ENCODE data around the gene CRIP3. TPM values are rescaled to one million over a fixed set of nuclear protein-coding genes. Genes with fewer than 3 reads are reported as not detected.
A peak's percentile ranks its signal among the peaks of the same experiment; 100 is the strongest.

Gene CRIP3
- total RNA-seq, 3 donors from 2014 or later (not counting 1 experiment from before 2014, with no cell fraction given), result 3.6 to 5.3 (median 4.3) TPM

DNA sequence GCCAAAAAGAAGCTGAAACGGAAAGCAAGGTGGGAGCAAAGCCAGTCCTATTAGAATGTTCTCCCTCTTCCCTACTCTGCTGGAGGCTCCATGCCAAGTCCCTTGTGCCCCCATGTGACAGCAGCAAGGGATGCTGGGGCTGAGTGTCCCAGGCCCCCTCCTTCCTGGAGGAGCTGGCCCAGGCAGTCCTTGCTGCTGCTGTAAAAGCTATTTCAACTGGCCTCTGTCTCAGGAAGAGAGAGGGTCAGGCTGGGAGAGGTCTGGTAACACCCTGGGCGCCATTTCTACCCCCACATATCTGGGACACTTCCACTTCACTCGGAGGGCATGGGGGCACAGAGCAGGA, 40.3 kb downstream of the CRIP3 start:
- H3K4me1 Mint-ChIP-seq, result peaks cover 6 to 16% of the 10 kb centered on the region in 2 donors
- H3K36me3 Mint-ChIP-seq, result no peaks in the 10 kb centered on the region
- no peak overlapping the region for H3K27ac Mint-ChIP-seq
- Histone ChIP-seq H3K4me3 (ENCODE audit: low read length) (no peak overlapping the region), H3K36me3 (ENCODE audit: control insufficient read depth, insufficient read depth, low read length) (no peaks in the 10 kb centered on the region), H3K9me3 (ENCODE audit: control insufficient read depth, insufficient read depth, low read length) (no peaks in the 10 kb centered on the region), H3K27me3 (ENCODE audit: control insufficient read depth, insufficient read depth, low read length) (peaks cover 10% of the 10 kb centered on the region), H3K4me1 (ENCODE audit: control insufficient read depth, insufficient read depth, low read length) (peaks cover 14% of the 10 kb centered on the region), H3K27ac (ENCODE audit: low read length) (no peak overlapping the region)
- 59% methylated on average over 3 of the region's 3 CpGs for WGBS (ENCODE audit: insufficient coverage)
- H3K4me3 Mint-ChIP-seq, result no peak overlapping the region
- no peaks in the 10 kb centered on the region for H3K9me3 Mint-ChIP-seq
- H3K27me3 Mint-ChIP-seq (ENCODE audit: low read depth in 2 of 2), result peaks cover 12 to 20% of the 10 kb centered on the region in 2 donors
- DNase-seq (no peak), ATAC-seq (no peak)
- TF ChIP-seq, protein P1, sequence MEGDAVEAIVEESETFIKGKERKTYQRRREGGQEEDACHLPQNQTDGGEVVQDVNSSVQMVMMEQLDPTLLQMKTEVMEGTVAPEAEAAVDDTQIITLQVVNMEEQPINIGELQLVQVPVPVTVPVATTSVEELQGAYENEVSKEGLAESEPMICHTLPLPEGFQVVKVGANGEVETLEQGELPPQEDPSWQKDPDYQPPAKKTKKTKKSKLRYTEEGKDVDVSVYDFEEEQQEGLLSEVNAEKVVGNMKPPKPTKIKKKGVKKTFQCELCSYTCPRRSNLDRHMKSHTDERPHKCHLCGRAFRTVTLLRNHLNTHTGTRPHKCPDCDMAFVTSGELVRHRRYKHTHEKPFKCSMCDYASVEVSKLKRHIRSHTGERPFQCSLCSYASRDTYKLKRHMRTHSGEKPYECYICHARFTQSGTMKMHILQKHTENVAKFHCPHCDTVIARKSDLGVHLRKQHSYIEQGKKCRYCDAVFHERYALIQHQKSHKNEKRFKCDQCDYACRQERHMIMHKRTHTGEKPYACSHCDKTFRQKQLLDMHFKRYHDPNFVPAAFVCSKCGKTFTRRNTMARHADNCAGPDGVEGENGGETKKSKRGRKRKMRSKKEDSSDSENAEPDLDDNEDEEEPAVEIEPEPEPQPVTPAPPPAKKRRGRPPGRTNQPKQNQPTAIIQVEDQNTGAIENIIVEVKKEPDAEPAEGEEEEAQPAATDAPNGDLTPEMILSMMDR (IDR thresholded peaks at IDR 0.05), result no peak
- intact Hi-C loops (cut with micrococcal nuclease), result no loop called here

DNA sequence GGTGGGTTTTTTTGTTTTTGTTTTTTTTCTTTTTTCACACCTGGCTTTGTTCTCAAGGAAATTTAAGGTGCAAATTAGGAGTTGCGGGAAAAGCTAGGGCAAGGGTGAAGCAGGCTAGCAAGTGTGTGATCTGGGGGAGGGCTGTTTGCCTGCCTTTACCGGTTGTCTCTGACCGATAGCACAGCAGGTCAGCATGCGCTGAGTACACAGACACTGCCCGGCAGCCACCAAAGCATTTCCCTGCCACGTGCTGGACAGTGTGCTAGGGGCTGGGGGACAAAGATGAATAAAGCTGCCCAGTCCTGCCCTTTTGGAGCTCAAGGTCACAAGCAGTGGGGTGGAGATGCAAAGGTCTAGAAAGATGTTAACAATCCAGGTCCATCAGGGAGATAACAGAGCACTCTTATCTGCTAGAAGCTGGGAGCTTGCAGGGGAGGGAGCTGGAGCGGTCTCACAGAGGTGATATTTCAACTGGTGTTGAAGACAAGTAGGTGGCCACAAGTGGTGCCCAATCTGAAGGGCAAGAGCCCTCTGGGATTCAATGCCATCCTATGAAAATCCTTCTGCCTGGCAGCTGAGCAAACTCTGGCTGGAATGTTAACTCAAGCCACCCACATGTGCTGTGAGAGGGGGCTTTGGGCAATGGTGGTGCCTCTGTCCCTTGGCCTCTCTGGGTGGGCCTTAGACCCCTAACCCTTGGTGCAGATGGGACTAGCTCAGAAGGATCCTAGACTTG, 40.8 kb downstream of the CRIP3 start:
- intact Hi-C loops (cut with micrococcal nuclease), result no loop called here
- no peaks in the 10 kb centered on the region for H3K9me3 ChIP-seq (ENCODE audit: control insufficient read depth, insufficient read depth, low read length)
- H3K27ac ChIP-seq (ENCODE audit: low read length), result no peak overlapping the region
- Mint-ChIP-seq H3K4me3 (peak overlapping the region; percentile 37), H3K27me3 (ENCODE audit: low read depth in 2 of 2) (peaks cover 9 to 20% of the 10 kb centered on the region in 2 donors), H3K4me1 (peaks cover 6 to 16% of the 10 kb centered on the region in 2 donors), H3K9me3 (no peaks in the 10 kb centered on the region), H3K36me3 (no peaks in the 10 kb centered on the region), H3K27ac (no peak overlapping the region)
- H3K36me3 ChIP-seq (ENCODE audit: control insufficient read depth, insufficient read depth, low read length), result no peaks in the 10 kb centered on the region
- peaks cover 10% of the 10 kb centered on the region for H3K27me3 ChIP-seq (ENCODE audit: control insufficient read depth, insufficient read depth, low read length)
- ATAC-seq (no peak), DNase-seq (no peak)
- TF ChIP-seq, protein P1 (IDR thresholded peaks at IDR 0.05), result no peak
- 93% methylated on average over 7 of the region's 7 CpGs for WGBS (ENCODE audit: insufficient coverage)
- no peak overlapping the region for H3K4me3 ChIP-seq (ENCODE audit: low read length)
- H3K4me1 ChIP-seq (ENCODE audit: control insufficient read depth, insufficient read depth, low read length), result peaks cover 14% of the 10 kb centered on the region

DNA sequence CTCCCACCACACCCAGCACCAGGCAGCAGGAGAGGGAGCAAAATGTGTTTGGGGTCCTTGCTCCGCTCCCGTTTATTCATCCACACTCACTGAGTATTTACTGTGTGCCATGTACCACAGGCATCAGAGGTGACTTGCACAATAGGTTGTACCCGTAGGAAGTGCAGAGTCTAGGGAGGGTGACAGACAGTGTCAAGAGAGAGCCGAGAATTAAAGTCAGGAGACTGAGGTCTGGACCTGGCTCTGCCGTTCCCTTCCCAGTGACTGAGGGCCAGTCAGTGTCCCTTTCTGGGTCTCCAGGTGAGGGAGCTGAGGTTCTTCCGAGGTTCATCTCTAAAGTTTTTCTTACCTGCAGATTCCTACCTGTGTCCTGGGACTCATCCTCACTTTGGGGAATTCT, 43.1 kb downstream of the CRIP3 start:
- H3K9me3 ChIP-seq (ENCODE audit: control insufficient read depth, insufficient read depth, low read length), result no peaks in the 10 kb centered on the region
- H3K27ac Mint-ChIP-seq, result no peak overlapping the region
- no peak overlapping the region for H3K4me3 ChIP-seq (ENCODE audit: low read length)
- ATAC-seq (no peak), DNase-seq (no peak)
- peaks cover 6 to 16% of the 10 kb centered on the region in 2 donors for H3K4me1 Mint-ChIP-seq
- peaks cover 6 to 18% of the 10 kb centered on the region in 2 donors for H3K27me3 Mint-ChIP-seq (ENCODE audit: low read depth in 2 of 2)
- no peaks in the 10 kb centered on the region for H3K36me3 ChIP-seq (ENCODE audit: control insufficient read depth, insufficient read depth, low read length)
- no peaks in the 10 kb centered on the region for H3K36me3 Mint-ChIP-seq
- no peaks in the 10 kb centered on the region for H3K9me3 Mint-ChIP-seq
- H3K27me3 ChIP-seq (ENCODE audit: control insufficient read depth, insufficient read depth, low read length), result peaks cover 10% of the 10 kb centered on the region
- TF ChIP-seq, protein P1 (IDR thresholded peaks at IDR 0.05), result no peak
- intact Hi-C loops (cut with micrococcal nuclease), result no loop called here
- WGBS (ENCODE audit: insufficient coverage), result 95% methylated on average over 6 of the region's 6 CpGs
- no peak overlapping the region for H3K27ac ChIP-seq (ENCODE audit: low read length)
- H3K4me1 ChIP-seq (ENCODE audit: control insufficient read depth, insufficient read depth, low read length), result peaks cover 14% of the 10 kb centered on the region
- no peak overlapping the region for H3K4me3 Mint-ChIP-seq
